ENCODE measurements around the gene IQCM.

DNA sequence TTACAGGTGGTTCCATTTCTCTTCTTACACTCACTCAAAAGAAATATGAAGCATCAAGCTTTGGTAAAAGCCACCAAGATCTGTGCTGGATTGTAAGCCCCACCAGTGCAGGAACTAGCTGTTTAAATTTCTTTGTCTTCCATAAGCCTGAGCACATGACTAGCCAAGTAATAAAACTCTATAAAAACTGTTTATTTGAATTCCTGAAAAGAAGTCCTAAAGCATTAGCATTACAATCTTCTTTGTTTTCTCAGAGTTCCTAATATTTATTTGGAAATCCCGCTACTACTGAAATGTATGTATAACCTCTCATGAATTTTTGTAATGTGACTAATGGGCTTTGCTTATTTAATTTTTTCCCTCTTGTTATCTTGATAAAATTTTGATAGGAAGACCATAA, 65.9 kb downstream of the IQCM start:
- no peak for TF ChIP-seq SMC3 (IDR thresholded peaks at IDR 0.05; ENCODE audit: low read depth, low read length)
- TF ChIP-seq RAD21 (IDR thresholded peaks at IDR 0.05; ENCODE audit: low read length) = no peak
- TF ChIP-seq CTCF (IDR thresholded peaks at IDR 0.05) = no peak
- no peak for TF ChIP-seq MEF2A (IDR thresholded peaks at IDR 0.05; ENCODE audit: borderline replicate concordance, low read depth)
- no peak for TF ChIP-seq GABPA (IDR thresholded peaks at IDR 0.05; ENCODE audit: low read depth)
- no peak for TF ChIP-seq TAF1 (IDR thresholded peaks at IDR 0.05; ENCODE audit: borderline replicate concordance, low read depth, low read length)
- no peak for TF ChIP-seq YY1 (IDR thresholded peaks at IDR 0.05; ENCODE audit: low read depth)
- TF ChIP-seq SIN3A (IDR thresholded peaks at IDR 0.05; ENCODE audit: borderline replicate concordance, low read depth, low read length) = no peak
- TF ChIP-seq RXRA (IDR thresholded peaks at IDR 0.05; ENCODE audit: borderline replicate concordance, low read depth) = no peak
- no peak for TF ChIP-seq JUND (IDR thresholded peaks at IDR 0.05)
- TF ChIP-seq NFIC (IDR thresholded peaks at IDR 0.05; ENCODE audit: borderline replicate concordance) = no peak
- TF ChIP-seq FOXM1 (IDR thresholded peaks at IDR 0.05; ENCODE audit: low read depth) = no peak
- no peak for TF ChIP-seq POLR2AphosphoS5 (IDR thresholded peaks at IDR 0.05; ENCODE audit: low read depth, low read length)

Data from SK-N-SH (cell line).